Dendritic cell treated with granulocyte-macrophage colony-stimulating factor and Interleukin-4, amounts not matched to agents 40 ng/mL and 50 ng/mL, for 4 days (primary cell): ENCODE data around the gene NECTIN2.
"Not testable (repeated sequence)": the region's sequence is repeated elsewhere in the genome, so short reads cannot be mapped to it uniquely, and the experiment has no call there.

Experiments
- H3K27ac Mint-ChIP-seq: one replicate; pipeline ENCODE4 v1.8.0; 2022; ENCODE audit warnings: mild to moderate bottlenecking, mixed read lengths
- H3K27me3 Mint-ChIP-seq: one replicate; pipeline ENCODE4 v1.8.0; 2022; ENCODE audit warnings: mild to moderate bottlenecking, mixed read lengths
- H3K36me3 Mint-ChIP-seq: one replicate; pipeline ENCODE4 v1.8.0; 2022; ENCODE audit warnings: low read depth, mixed read lengths
- H3K4me1 Mint-ChIP-seq: one replicate; pipeline ENCODE4 v1.8.0; 2022; ENCODE audit warnings: low read depth, mixed read lengths
- H3K4me3 Mint-ChIP-seq: one replicate; pipeline ENCODE4 v1.8.0; 2022; ENCODE audit warnings: mild to moderate bottlenecking, moderate library complexity, mixed read lengths
- H3K9me3 Mint-ChIP-seq: one replicate; pipeline ENCODE4 v1.8.0; 2022; ENCODE audit warnings: mixed read lengths
- intact Hi-C: fragments of 100-400 bp; cut with micrococcal nuclease; formaldehyde crosslinking; loops from one replicate; pipeline ENCODE4 v1.15.0; 2022

NECTIN2 gene

GRCh38 chr19:44908074-44908835 lies 62.2 kb downstream of the NECTIN2 start:
- H3K9me3 Mint-ChIP-seq = no peaks in the 10 kb centered on the region
- no peak overlapping the region for H3K4me3 Mint-ChIP-seq
- intact Hi-C loops = no loop called here
- H3K27me3 Mint-ChIP-seq = peaks cover 39% of the 10 kb centered on the region
- H3K27ac Mint-ChIP-seq = no peak overlapping the region
- peaks cover 49% of the 10 kb centered on the region for H3K4me1 Mint-ChIP-seq
- peaks cover 5% of the 10 kb centered on the region for H3K36me3 Mint-ChIP-seq

DNA sequence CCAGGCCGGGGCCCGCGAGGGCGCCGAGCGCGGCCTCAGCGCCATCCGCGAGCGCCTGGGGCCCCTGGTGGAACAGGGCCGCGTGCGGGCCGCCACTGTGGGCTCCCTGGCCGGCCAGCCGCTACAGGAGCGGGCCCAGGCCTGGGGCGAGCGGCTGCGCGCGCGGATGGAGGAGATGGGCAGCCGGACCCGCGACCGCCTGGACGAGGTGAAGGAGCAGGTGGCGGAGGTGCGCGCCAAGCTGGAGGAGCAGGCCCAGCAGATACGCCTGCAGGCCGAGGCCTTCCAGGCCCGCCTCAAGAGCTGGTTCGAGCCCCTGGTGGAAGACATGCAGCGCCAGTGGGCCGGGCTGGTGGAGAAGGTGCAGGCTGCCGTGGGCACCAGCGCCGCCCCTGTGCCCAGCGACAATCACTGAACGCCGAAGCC lies 62.8 kb downstream of the NECTIN2 start:
- Mint-ChIP-seq H3K27me3 (peaks cover 39% of the 10 kb centered on the region), H3K36me3 (no peaks in the 10 kb centered on the region), H3K9me3 (no peaks in the 10 kb centered on the region), H3K27ac (no peak overlapping the region), H3K4me1 (peaks cover 55% of the 10 kb centered on the region), H3K4me3 (no peak overlapping the region)
- intact Hi-C loops = no loop called here

DNA sequence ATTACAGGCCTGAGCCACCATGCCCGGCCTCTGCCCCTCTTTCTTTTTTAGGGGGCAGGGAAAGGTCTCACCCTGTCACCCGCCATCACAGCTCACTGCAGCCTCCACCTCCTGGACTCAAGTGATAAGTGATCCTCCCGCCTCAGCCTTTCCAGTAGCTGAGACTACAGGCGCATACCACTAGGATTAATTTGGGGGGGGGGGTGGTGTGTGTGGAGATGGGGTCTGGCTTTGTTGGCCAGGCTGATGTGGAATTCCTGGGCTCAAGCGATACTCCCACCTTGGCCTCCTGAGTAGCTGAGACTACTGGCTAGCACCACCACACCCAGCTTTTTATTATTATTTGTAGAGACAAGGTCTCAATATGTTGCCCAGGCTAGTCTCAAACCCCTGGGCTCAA lies 63.7 kb downstream of the NECTIN2 start:
- H3K27me3 Mint-ChIP-seq = peaks cover 36% of the 10 kb centered on the region
- intact Hi-C loops = no loop called here
- H3K36me3 Mint-ChIP-seq = no peaks in the 10 kb centered on the region
- no peak overlapping the region for H3K27ac Mint-ChIP-seq
- peaks cover 64% of the 10 kb centered on the region for H3K4me1 Mint-ChIP-seq
- H3K4me3 Mint-ChIP-seq = no peak overlapping the region
- no peaks in the 10 kb centered on the region for H3K9me3 Mint-ChIP-seq

- H3K9me3 Mint-ChIP-seq, H3K4me3 Mint-ChIP-seq, H3K36me3 Mint-ChIP-seq, intact Hi-C loops, H3K27ac Mint-ChIP-seq: not testable (repeated sequence)
- H3K27me3 Mint-ChIP-seq = peaks cover 15% of the 10 kb centered on the region
- peaks cover 47% of the 10 kb centered on the region for H3K4me1 Mint-ChIP-seq
Observed at GRCh38 chr19:44911896-44912295, 65.8 kb downstream of the NECTIN2 start.

DNA sequence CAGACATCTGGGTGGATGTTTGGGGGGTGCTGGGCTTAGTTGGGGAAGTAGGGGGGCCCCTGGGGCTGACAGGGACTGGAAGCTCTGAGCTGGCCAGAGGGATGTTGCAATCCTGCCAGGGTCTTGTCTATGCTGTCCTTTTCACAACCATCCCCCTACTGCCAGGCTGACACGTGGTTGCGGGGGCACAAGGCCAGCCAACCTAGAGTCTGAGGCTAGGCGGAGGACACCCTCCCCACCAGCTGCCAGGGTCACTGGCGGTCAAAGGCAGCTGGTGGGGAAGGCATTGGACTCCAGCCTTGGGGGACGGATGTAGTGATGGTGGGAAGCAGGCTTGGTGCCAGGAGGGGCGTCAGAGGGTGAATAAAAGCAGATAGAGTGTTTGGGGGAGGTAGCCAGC lies 66.8 kb downstream of the NECTIN2 start:
- intact Hi-C loops = no loop called here
- H3K27me3 Mint-ChIP-seq = peaks cover 11% of the 10 kb centered on the region

DNA sequence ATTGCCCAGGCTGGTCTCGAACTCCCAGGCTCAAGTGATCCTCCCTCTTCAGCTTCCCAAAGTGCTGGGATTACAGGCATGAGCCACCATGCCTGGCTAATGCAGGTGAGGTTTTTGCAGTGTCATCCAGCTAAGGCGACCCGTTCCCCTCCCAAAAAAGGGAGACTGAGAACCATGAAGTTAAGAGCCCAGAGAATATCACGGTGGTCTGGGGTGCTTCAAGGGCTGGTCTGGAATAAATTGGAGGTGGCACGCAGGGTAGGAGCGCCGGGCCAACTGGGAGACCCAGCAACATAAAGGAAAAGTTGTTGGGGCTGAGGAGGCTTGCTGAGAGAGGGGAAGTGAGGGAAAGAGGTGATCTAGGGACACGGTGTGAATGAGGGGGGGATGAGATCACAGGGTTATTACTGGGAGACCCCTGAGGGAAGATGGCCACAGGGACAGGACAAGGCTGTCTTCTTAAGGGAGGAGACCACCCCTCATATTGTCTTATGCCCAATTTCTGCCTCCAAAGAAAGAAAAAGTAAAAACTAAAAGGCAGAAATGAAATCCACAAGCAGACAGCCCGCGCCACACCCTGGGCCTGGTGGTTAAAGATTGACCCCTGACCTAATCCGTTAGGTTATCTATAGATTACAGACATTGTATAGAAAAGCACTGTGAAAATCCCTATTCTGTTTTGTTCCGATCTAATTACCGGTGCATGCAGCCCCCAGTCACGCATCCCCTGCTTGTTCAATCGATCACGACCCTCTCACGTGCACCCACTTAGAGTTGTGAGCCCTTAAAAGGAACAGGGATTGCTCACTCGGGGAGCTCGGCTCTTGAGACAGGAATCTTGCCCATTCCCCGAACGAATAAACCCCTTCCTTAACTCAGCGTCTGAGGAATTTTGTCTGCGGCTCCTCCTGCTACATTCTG lies 67.7 kb downstream of the NECTIN2 start:
- H3K9me3 Mint-ChIP-seq, H3K36me3 Mint-ChIP-seq, intact Hi-C loops, H3K27me3 Mint-ChIP-seq: not testable (repeated sequence)
- H3K27ac Mint-ChIP-seq = peak overlapping the region; percentile 93
- peak overlapping the region; percentile 97 for H3K4me3 Mint-ChIP-seq
- H3K4me1 Mint-ChIP-seq = peaks cover 46% of the 10 kb centered on the region

More for the DNA sequence above, 66.8 kb downstream of the NECTIN2 start:
- Mint-ChIP-seq H3K4me3 (no peak overlapping the region), H3K4me1 (peaks cover 46% of the 10 kb centered on the region), H3K9me3 (no peaks in the 10 kb centered on the region), H3K36me3 (no peaks in the 10 kb centered on the region), H3K27ac (peak overlapping the region; percentile 93)

DNA sequence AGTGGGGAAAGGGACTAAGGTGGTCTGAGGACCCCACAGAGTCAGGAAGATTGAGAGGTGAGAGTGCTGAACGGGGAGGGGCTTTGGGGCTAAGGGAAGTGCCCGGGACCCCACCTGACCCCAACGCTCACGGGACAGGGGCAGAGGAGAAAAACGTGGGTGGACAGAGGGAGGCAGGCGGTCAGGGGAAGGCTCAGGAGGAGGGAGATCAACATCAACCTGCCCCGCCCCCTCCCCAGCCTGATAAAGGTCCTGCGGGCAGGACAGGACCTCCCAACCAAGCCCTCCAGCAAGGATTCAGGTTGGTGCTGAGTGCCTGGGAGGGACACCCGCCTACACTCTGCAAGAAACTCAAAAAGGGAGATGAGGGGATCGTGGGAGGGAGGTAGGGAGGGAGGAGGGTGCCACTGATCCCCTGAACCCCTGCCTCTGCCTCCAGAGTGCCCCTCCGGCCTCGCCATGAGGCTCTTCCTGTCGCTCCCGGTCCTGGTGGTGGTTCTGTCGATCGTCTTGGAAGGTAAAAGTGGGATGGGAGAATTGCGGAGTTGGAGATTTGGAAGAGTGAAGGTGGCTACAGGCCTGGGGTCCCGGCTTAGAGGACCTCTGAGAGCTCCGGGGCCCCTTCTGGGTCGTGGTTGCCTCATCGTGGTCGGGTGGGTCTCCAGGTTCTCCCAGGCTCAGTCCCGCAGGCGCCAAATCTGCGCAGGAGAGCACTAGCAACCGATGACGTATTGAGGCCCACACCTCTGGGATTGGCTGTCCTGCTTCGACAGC lies 68.5 kb downstream of the NECTIN2 start, which contains the start of gene APOC1:
Gene APOC1 (plus strand): TSS at position 176 of the 774 bp plus-strand sequence. CDS start 284 bp downstream, at position 460.
- intact Hi-C loops, H3K27me3 Mint-ChIP-seq, H3K9me3 Mint-ChIP-seq, H3K36me3 Mint-ChIP-seq: not testable (repeated sequence)
- Mint-ChIP-seq H3K4me1 (peaks cover 46% of the 10 kb centered on the region), H3K27ac (peak within 1 kb of the TSS; percentile 93), H3K4me3 (peak within 1 kb of the TSS; percentile 97)

GRCh38 chr19:44924243-44924725 lies 78.2 kb downstream of the NECTIN2 start:
- H3K4me1 Mint-ChIP-seq = peaks cover 48% of the 10 kb centered on the region
- no peaks in the 10 kb centered on the region for H3K36me3 Mint-ChIP-seq
- no peak overlapping the region for H3K4me3 Mint-ChIP-seq
- intact Hi-C loops = no loop called here
- peak overlapping the region; percentile 24 for H3K27ac Mint-ChIP-seq
- no peaks in the 10 kb centered on the region for H3K9me3 Mint-ChIP-seq
- peaks cover 8% of the 10 kb centered on the region for H3K27me3 Mint-ChIP-seq

- Mint-ChIP-seq H3K27me3 (peaks cover 10% of the 10 kb centered on the region), H3K27ac (peak overlapping the region; percentile 24), H3K36me3 (no peaks in the 10 kb centered on the region), H3K4me1 (peaks cover 48% of the 10 kb centered on the region), H3K9me3 (no peaks in the 10 kb centered on the region), H3K4me3 (peak overlapping the region; percentile 30)
- intact Hi-C loops = no loop called here
Observed at GRCh38 chr19:44925114-44925891, 79.2 kb downstream of the NECTIN2 start.

GRCh38 chr19:44926245-44927077 lies 80.4 kb downstream of the NECTIN2 start:
- peak overlapping the region; percentile 75 for H3K4me3 Mint-ChIP-seq
- intact Hi-C loops, H3K9me3 Mint-ChIP-seq, H3K36me3 Mint-ChIP-seq: not testable (repeated sequence)
- peaks cover 10% of the 10 kb centered on the region for H3K27me3 Mint-ChIP-seq
- H3K27ac Mint-ChIP-seq = peak overlapping the region; percentile 69
- peaks cover 48% of the 10 kb centered on the region for H3K4me1 Mint-ChIP-seq

GRCh38 chr19:44927746-44928145 lies 81.6 kb downstream of the NECTIN2 start:
- Mint-ChIP-seq H3K36me3 (no peaks in the 10 kb centered on the region), H3K9me3 (no peaks in the 10 kb centered on the region), H3K27ac (peak overlapping the region; percentile 69), H3K4me1 (peaks cover 45% of the 10 kb centered on the region), H3K27me3 (peaks cover 10% of the 10 kb centered on the region), H3K4me3 (no peak overlapping the region)
- intact Hi-C loops = no loop called here

- intact Hi-C loops = no loop called here
- Mint-ChIP-seq H3K4me3 (no peak overlapping the region), H3K36me3 (no peaks in the 10 kb centered on the region), H3K4me1 (peaks cover 28% of the 10 kb centered on the region), H3K27ac (no peak overlapping the region), H3K9me3 (no peaks in the 10 kb centered on the region), H3K27me3 (peaks cover 17% of the 10 kb centered on the region)
Observed at GRCh38 chr19:44930088-44930487, 84.0 kb downstream of the NECTIN2 start.
